Neutrophil (primary cell): ENCODE results near the gene DNAH1.

ENCODE experiments used
- H3K27ac ChIP-seq: fragments of 200-600 bp; sonication (generic); 2 replicates; pipeline ENCODE4 v1.5.1; 2016; ENCODE audit warnings: mild to moderate bottlenecking, moderate library complexity
- H3K27me3 ChIP-seq: fragments of 200-600 bp; sonication (generic); 2 replicates; pipeline ENCODE4 v1.6.0; 2016; ENCODE audit warnings: mild to moderate bottlenecking
- H3K36me3 ChIP-seq: fragments of 200-600 bp; sonication (generic); 2 replicates; pipeline ENCODE4 v1.5.1; 2017
- H3K4me1 ChIP-seq, 2 experiments: fragments of 200-600 bp in 1 of 2; sonication (generic) in 1 of 2; 1 replicate in 1 of 2; 2 replicates in 1 of 2; pipeline versions ENCODE4 v1.5.1 to v1.6.1; 2013 to 2016; ENCODE audit warnings: low read depth in 1 of 2, low read length in 1 of 2, mild to moderate bottlenecking in 1 of 2, moderate library complexity in 1 of 2; ENCODE audit not compliant: control insufficient read depth in 1 of 2, insufficient read depth in 1 of 2
- H3K4me3 ChIP-seq, 2 experiments: fragments of 200-600 bp in 1 of 2; sonication (generic) in 1 of 2; 1 replicate in 1 of 2; 2 replicates in 1 of 2; pipeline ENCODE4 v1.5.1; 2013 to 2016; ENCODE audit warnings: low read depth in 1 of 2, low read length in 1 of 2, mild to moderate bottlenecking in 1 of 2, moderate library complexity in 1 of 2
- H3K9me3 ChIP-seq: fragments of 200-600 bp; sonication (generic); 2 replicates; pipeline ENCODE4 v1.5.1; 2016
- CTCF ChIP-seq: fragments of 200-600 bp; sonication (generic); IDR thresholded peaks from 2 replicates; pipeline ENCODE4 v1.5.1; 2016; ENCODE audit warnings: antibody characterized with exemption

The DNAH1 gene

GRCh38 chr3:52341123-52341522 is 25.0 kb downstream of the DNAH1 start:
- Histone ChIP-seq H3K4me3 (no peak overlapping the region), H3K9me3 (no peaks in the 10 kb centered on the region), H3K27me3 (no peaks in the 10 kb centered on the region), H3K4me1 (peaks cover 21 to 25% of the 10 kb centered on the region in 2 experiments), H3K27ac (peak overlapping the region; percentile 55), H3K36me3 (peaks cover 32% of the 10 kb centered on the region)
- TF ChIP-seq CTCF, result no peak

DNA sequence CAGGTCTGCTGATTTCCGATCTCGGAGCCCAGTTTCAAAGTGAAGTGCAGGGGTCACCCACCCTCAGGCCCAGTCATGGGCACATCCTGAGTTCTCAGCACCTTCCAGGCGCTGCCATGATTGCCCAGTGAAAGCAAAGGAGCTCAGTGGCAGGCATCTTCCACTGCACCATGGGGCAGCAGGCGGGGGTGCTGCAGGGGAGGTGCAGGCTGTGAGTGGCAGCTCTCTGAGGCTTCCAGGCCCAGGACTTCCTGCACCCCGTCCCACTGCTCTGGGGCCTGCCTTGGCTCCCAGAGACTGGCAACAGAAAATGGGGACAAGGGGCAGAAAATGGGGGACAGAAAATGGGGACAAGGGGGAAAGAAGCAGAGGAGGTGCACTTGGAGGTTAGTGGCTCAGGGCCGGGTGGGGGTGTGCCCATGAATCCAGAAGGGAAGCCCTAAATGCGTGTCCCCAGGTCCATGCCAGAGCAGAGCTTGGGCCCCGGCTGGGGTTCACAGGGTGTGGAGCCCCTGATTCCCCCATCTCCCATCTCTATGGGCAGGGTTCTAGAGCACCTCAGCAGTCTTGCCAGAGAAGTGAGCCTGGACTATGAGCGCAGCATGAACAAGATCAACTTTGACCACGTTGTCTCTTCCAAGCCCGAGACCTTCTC is 28.0 kb downstream of the DNAH1 start:
- no peak for TF ChIP-seq CTCF
- Histone ChIP-seq H3K27me3 (no peaks in the 10 kb centered on the region), H3K4me1 (peaks cover 21 to 25% of the 10 kb centered on the region in 2 experiments), H3K36me3 (peaks cover 56% of the 10 kb centered on the region), H3K4me3 (no peak overlapping the region), H3K9me3 (no peaks in the 10 kb centered on the region), H3K27ac (no peak overlapping the region)

DNA sequence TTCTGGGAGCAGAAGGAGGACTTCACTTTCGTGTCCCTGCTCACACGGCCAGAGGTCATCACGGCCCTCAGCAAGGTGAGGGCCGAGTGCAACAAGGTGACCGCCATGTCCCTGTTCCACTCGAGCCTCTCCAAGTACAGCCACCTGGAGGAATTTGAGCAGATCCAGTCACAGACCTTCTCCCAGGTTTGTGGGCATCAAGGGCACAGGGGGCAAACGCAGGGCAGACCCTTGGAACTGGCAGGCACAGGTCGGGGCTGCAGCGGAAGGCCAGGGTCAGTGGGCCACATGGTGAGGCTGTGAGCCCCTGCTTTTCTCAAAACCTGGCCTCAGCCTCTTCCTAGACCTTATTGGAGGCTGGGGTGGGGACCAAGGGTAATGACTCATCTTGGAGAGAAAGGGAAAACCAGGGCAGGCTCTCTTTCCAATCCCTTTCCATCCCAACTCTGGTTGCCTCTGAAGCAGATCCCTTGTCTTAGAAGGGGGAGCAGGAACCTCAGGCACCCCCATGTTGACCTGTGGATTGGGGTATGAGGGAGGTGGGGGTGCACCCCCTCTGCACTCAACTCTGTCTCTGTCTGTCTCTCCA is 29.5 kb downstream of the DNAH1 start:
- H3K4me1 ChIP-seq, result peaks cover 11 to 15% of the 10 kb centered on the region in 2 experiments
- no peaks in the 10 kb centered on the region for H3K9me3 ChIP-seq
- no peak for TF ChIP-seq CTCF
- no peaks in the 10 kb centered on the region for H3K27me3 ChIP-seq
- no peak overlapping the region for H3K4me3 ChIP-seq
- H3K36me3 ChIP-seq, result peaks cover 71% of the 10 kb centered on the region
- no peak overlapping the region for H3K27ac ChIP-seq

- Histone ChIP-seq H3K9me3 (no peaks in the 10 kb centered on the region), H3K4me1 (peaks cover 0 to 2% of the 10 kb centered on the region in 2 experiments), H3K27ac (no peak overlapping the region), H3K27me3 (no peaks in the 10 kb centered on the region), H3K4me3 (no peak overlapping the region), H3K36me3 (peaks cover 84% of the 10 kb centered on the region)
- no peak for TF ChIP-seq CTCF
These were observed 30.8 kb downstream of the DNAH1 start for GRCh38 chr3:52346623-52347530.

GRCh38 chr3:52347716-52348635 is 31.9 kb downstream of the DNAH1 start:
- Histone ChIP-seq H3K36me3 (peaks cover 95% of the 10 kb centered on the region), H3K27ac (no peak overlapping the region), H3K4me3 (no peak overlapping the region), H3K4me1 (no peaks in the 10 kb centered on the region), H3K9me3 (no peaks in the 10 kb centered on the region), H3K27me3 (no peaks in the 10 kb centered on the region)
- no peak for TF ChIP-seq CTCF
